Esophagus muscularis mucosa (tissue), 4 donors: ENCODE measurements around the gene HTR1E. TPM values are rescaled to one million over a fixed set of nuclear protein-coding genes. Genes with fewer than 3 reads are reported as not detected.

ENCODE experiments used
- DNase-seq: peaks from one replicate; pipeline ENCODE4 v3.0.0-alpha.2; 2017; ENCODE audit errors: extremely low spot score
- H3K27ac ChIP-seq, 4 donors: fragments of 200-600 bp; sonication (generic); replicated peaks in 1 of 4; 1 replicate in 3 of 4; 2 replicates in 1 of 4; pipeline ENCODE4 v1.5.1; 2016 to 2019; ENCODE audit warnings: mild to moderate bottlenecking in 1 of 4
- H3K27me3 ChIP-seq, 4 donors: fragments of 200-600 bp; sonication (generic); one replicate each; pipeline versions ENCODE4 v1.5.1 to v1.6.0; 2016 to 2019
- H3K36me3 ChIP-seq, 4 donors: fragments of 200-600 bp; sonication (generic); one replicate each; pipeline ENCODE4 v1.5.1; 2016 to 2019
- H3K4me1 ChIP-seq, 4 donors: fragments of 200-600 bp; sonication (generic); one replicate each; pipeline ENCODE4 v1.5.1; 2016 to 2019
- H3K4me3 ChIP-seq, 4 donors: fragments of 200-600 bp; sonication (generic); 1 replicate in 2 of 4; 2 replicates in 2 of 4; pipeline ENCODE4 v1.5.1; 2016 to 2019; ENCODE audit warnings: mild to moderate bottlenecking in 4 of 4, moderate library complexity in 1 of 4
- H3K9me3 ChIP-seq, 4 donors: fragments of 200-600 bp; sonication (generic); 1 replicate in 3 of 4; 2 replicates in 1 of 4; pipeline ENCODE4 v1.5.1; 2016 to 2019
- CTCF ChIP-seq, 3 experiments: fragments of 200-600 bp in 2 of 3; fragments of 450-650 bp in 1 of 3; sonication (generic) in 2 of 3; IDR thresholded peaks; one replicate each; pipeline ENCODE4 v1.5.1; 2017 to 2019; ENCODE audit warnings: antibody characterized with exemption in 3 of 3, mild to moderate bottlenecking in 2 of 3, moderate library complexity in 1 of 3
- EP300 ChIP-seq: sonication (generic); formaldehyde crosslinking; IDR thresholded peaks from one replicate; pipeline ENCODE4 v1.6.1; 2017; ENCODE audit warnings: antibody characterized with exemption
- POLR2A ChIP-seq: fragments of 450-650 bp; IDR thresholded peaks from one replicate; pipeline ENCODE4 v1.6.1; 2017; ENCODE audit warnings: antibody characterized with exemption, moderate library complexity, mild to moderate bottlenecking, low read depth
- POLR2AphosphoS5 ChIP-seq, 2 donors: sonication (generic); formaldehyde crosslinking; IDR thresholded peaks; one replicate each; pipeline ENCODE4 v1.6.1; 2017; ENCODE audit warnings: antibody characterized with exemption in 2 of 2
- WGBS: methylation state at CpG from one replicate; pipeline ENCODE4 v1.1.5; 2018; 5-methylcytosine and 5-hydroxymethylcytosine counted together
- intact Hi-C: fragments of 100-400 bp; cut with DNase I; formaldehyde crosslinking; loops from one replicate; pipeline ENCODE4 v1.15.1; 2023
- total RNA-seq, 4 donors: library from RNA; depleted of rRNA; stranded (reverse); fragments of >200 nt; gene quantifications; one replicate each; pipeline versions ENCODE4 v1.1.0 to v1.2.1, GENCODE V29; 2016

Gene HTR1E
- total RNA-seq, 4 donors from 2014 or later, result 0.17 to 0.40 (median 0.19) TPM; not detected in 1

- Histone ChIP-seq H3K27me3 (no peaks in the 10 kb centered on the region), H3K36me3 (no peaks in the 10 kb centered on the region), H3K9me3 (no peaks in the 10 kb centered on the region), H3K27ac (no peak overlapping the region), H3K4me1 (no peaks in the 10 kb centered on the region), H3K4me3 (no peak overlapping the region)
- intact Hi-C loops, result no loop called here
- no peak for DNase-seq
- TF ChIP-seq POLR2AphosphoS5 (IDR thresholded peaks at IDR 0.05) (no peak), EP300 (no peak), POLR2A (no peak), CTCF (IDR thresholded peaks at IDR 0.05) (no peak)
- 69% methylated on average over 4 of the region's 4 CpGs for WGBS
Observed at GRCh38 chr6:86964029-86964579, 26.8 kb downstream of the HTR1E start.

- 75% methylated on average over 1 of the region's 1 CpG for WGBS
- intact Hi-C loops, result no loop called here
- DNase-seq, result no peak
- Histone ChIP-seq H3K4me1 (no peaks in the 10 kb centered on the region), H3K4me3 (no peak overlapping the region), H3K27ac (no peak overlapping the region), H3K36me3 (no peaks in the 10 kb centered on the region), H3K27me3 (no peaks in the 10 kb centered on the region), H3K9me3 (no peaks in the 10 kb centered on the region)
- TF ChIP-seq EP300 (no peak), POLR2AphosphoS5 (IDR thresholded peaks at IDR 0.05) (no peak), POLR2A (no peak), CTCF (IDR thresholded peaks at IDR 0.05) (no peak)
Observed at GRCh38 chr6:86966271-86966670, 28.9 kb downstream of the HTR1E start.

- TF ChIP-seq POLR2A (no peak), POLR2AphosphoS5 (IDR thresholded peaks at IDR 0.05) (no peak), EP300 (no peak), CTCF (IDR thresholded peaks at IDR 0.05) (no peak)
- H3K27ac ChIP-seq, result no peak overlapping the region
- 89% methylated on average over 4 of the region's 4 CpGs for WGBS
Observed at GRCh38 chr6:86969573-86969972, 32.2 kb downstream of the HTR1E start.

GRCh38 chr6:86973088-86973487 is 35.8 kb downstream of the HTR1E start:
- Histone ChIP-seq H3K4me1 (no peaks in the 10 kb centered on the region), H3K36me3 (no peaks in the 10 kb centered on the region), H3K27me3 (no peaks in the 10 kb centered on the region), H3K4me3 (no peak overlapping the region), H3K27ac (no peak overlapping the region), H3K9me3 (no peaks in the 10 kb centered on the region)
- 93% methylated on average over 2 of the region's 2 CpGs for WGBS
- intact Hi-C loops, result no loop called here
- TF ChIP-seq EP300 (no peak), POLR2AphosphoS5 (IDR thresholded peaks at IDR 0.05) (no peak), POLR2A (no peak)
- no peak for DNase-seq

More at GRCh38 chr6:86969573-86969972, 32.2 kb downstream of the HTR1E start:
- no peaks in the 10 kb centered on the region for H3K36me3 ChIP-seq
- intact Hi-C loops, result no loop called here
- no peaks in the 10 kb centered on the region for H3K27me3 ChIP-seq
- H3K9me3 ChIP-seq, result no peaks in the 10 kb centered on the region
- DNase-seq, result no peak
- no peaks in the 10 kb centered on the region for H3K4me1 ChIP-seq
- H3K4me3 ChIP-seq, result no peak overlapping the region

- no peaks in the 10 kb centered on the region for H3K9me3 ChIP-seq
- no peak overlapping the region for H3K27ac ChIP-seq
- TF ChIP-seq EP300, result no peak
- no peak for TF ChIP-seq POLR2AphosphoS5 (IDR thresholded peaks at IDR 0.05)
- no peak for TF ChIP-seq POLR2A
- TF ChIP-seq CTCF (IDR thresholded peaks at IDR 0.05), result no peak
- no peaks in the 10 kb centered on the region for H3K27me3 ChIP-seq
- DNase-seq, result no peak
- intact Hi-C loops, result no loop called here
- no peak overlapping the region for H3K4me3 ChIP-seq
- WGBS, result 91% methylated on average over 2 of the region's 2 CpGs
- H3K36me3 ChIP-seq, result no peaks in the 10 kb centered on the region
- peaks cover 0 to 7% (median 3%) of the 10 kb centered on the region in 4 donors for H3K4me1 ChIP-seq
Observed at GRCh38 chr6:86978251-86978650, 40.9 kb downstream of the HTR1E start.
